Gastroesophageal sphincter (tissue), 3 donors: Measurements from ENCODE around the gene TMEM74B.

ENCODE experiments used
- POLR2AphosphoS5 ChIP-seq: sonication (generic); formaldehyde crosslinking; IDR thresholded peaks from one replicate; pipeline ENCODE4 v1.6.1; 2017; ENCODE audit warnings: antibody characterized with exemption
- TF ChIP-seq, protein P1 (sequence below), 4 experiments: fragments of 200-600 bp in 2 of 4; fragments of 450-650 bp in 2 of 4; sonication (generic) in 1 of 4; IDR thresholded peaks; one replicate each; pipeline ENCODE4 v1.5.1; 2017 to 2019; ENCODE audit warnings: antibody characterized with exemption in 4 of 4, mild to moderate bottlenecking in 2 of 4, moderate library complexity in 2 of 4

DNA sequence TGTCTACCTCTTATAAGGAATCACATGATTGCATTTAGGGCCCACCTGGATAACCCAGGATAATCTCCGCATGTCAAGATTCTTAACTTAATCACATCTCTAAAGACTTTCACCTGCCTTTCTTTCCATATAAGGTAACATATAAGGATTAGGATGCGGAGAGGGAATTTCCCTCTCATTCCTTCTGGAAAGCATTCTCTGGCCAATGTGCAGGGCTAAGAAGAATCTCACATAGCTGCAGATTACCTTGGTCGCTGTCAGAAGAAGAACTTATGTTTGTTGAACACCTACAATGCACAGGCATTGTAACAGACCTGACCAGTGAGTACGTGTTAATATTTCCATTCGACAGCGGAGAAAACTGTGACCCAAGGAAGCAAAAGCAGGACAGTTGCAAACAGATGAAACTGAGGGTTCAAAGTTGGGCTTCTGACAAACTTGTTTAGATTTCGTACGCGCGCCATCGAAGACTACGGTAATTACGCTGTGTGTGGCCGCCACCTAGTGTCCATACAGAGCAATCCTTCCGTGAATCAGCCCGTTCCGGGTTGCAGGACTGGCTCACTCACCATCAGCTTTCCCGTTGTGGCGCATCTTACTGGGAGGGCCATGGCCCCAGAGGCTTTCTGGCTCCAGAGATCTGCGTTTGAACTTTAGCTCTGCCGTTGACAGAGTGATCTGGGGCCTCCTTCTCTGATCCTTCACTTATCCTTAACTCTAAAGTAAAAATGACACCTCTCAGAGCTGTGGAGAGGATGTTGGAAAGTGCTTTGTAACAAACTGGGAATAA is 28.0 kb upstream of the TMEM74B start:
- TF ChIP-seq, protein P1, sequence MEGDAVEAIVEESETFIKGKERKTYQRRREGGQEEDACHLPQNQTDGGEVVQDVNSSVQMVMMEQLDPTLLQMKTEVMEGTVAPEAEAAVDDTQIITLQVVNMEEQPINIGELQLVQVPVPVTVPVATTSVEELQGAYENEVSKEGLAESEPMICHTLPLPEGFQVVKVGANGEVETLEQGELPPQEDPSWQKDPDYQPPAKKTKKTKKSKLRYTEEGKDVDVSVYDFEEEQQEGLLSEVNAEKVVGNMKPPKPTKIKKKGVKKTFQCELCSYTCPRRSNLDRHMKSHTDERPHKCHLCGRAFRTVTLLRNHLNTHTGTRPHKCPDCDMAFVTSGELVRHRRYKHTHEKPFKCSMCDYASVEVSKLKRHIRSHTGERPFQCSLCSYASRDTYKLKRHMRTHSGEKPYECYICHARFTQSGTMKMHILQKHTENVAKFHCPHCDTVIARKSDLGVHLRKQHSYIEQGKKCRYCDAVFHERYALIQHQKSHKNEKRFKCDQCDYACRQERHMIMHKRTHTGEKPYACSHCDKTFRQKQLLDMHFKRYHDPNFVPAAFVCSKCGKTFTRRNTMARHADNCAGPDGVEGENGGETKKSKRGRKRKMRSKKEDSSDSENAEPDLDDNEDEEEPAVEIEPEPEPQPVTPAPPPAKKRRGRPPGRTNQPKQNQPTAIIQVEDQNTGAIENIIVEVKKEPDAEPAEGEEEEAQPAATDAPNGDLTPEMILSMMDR (IDR thresholded peaks at IDR 0.05), result peak; percentile 53 to 85 (median 68)
- TF ChIP-seq POLR2AphosphoS5, result no peak
